ENCODE measurements around the gene TRAM2.
A peak's percentile ranks its signal among the peaks of the same experiment; 100 is the strongest.

The TRAM2 gene

GRCh38 chr6:52553158-52553557 is 23.7 kb downstream of the TRAM2 start:
- H3K27me3 Mint-ChIP-seq, result no peaks in the 10 kb centered on the region
- H3K27ac Mint-ChIP-seq, result peak overlapping the region; percentile 51 to 64
- no peaks in the 10 kb centered on the region for H3K9me3 Mint-ChIP-seq
- DNase-seq, result no peak
- no peak overlapping the region for H3K4me3 Mint-ChIP-seq
- peaks cover 39 to 59% of the 10 kb centered on the region in 2 donors for H3K4me1 Mint-ChIP-seq (ENCODE audit: low read depth in 2 of 2)
- peaks cover 5% of the 10 kb centered on the region for H3K36me3 Mint-ChIP-seq (ENCODE audit: insufficient read depth)
- ATAC-seq (replicated peaks), result no peak

- no peak for ATAC-seq (replicated peaks)
These were observed 24.6 kb downstream of the TRAM2 start for GRCh38 chr6:52552278-52552643.

GRCh38 chr6:52551483-52552277 is 25.2 kb downstream of the TRAM2 start:
- Mint-ChIP-seq H3K27me3 (no peaks in the 10 kb centered on the region), H3K9me3 (no peaks in the 10 kb centered on the region), H3K27ac (peak overlapping the region; percentile 51 to 64), H3K36me3 (ENCODE audit: insufficient read depth) (peaks cover 3% of the 10 kb centered on the region), H3K4me3 (no peak overlapping the region), H3K4me1 (ENCODE audit: low read depth in 2 of 2) (peaks cover 47 to 63% of the 10 kb centered on the region in 2 donors)
- no peak for ATAC-seq (replicated peaks)
- no peak for DNase-seq

More at GRCh38 chr6:52552278-52552643, 24.6 kb downstream of the TRAM2 start:
- Mint-ChIP-seq H3K9me3 (no peaks in the 10 kb centered on the region), H3K4me3 (no peak overlapping the region), H3K27me3 (no peaks in the 10 kb centered on the region), H3K4me1 (ENCODE audit: low read depth in 2 of 2) (peaks cover 43 to 59% of the 10 kb centered on the region in 2 donors), H3K36me3 (ENCODE audit: insufficient read depth) (peaks cover 5% of the 10 kb centered on the region), H3K27ac (peak overlapping the region; percentile 51 to 64)
- DNase-seq, result no peak

GRCh38 chr6:52550870-52551269 is 26.0 kb downstream of the TRAM2 start:
- H3K4me3 Mint-ChIP-seq, result no peak overlapping the region
- no peak overlapping the region for H3K27ac Mint-ChIP-seq
- H3K36me3 Mint-ChIP-seq (ENCODE audit: insufficient read depth), result peaks cover 1% of the 10 kb centered on the region
- H3K9me3 Mint-ChIP-seq, result no peaks in the 10 kb centered on the region
- no peak for DNase-seq
- no peaks in the 10 kb centered on the region for H3K27me3 Mint-ChIP-seq
- no peak for ATAC-seq (replicated peaks)
- H3K4me1 Mint-ChIP-seq (ENCODE audit: low read depth in 2 of 2), result peaks cover 52 to 69% of the 10 kb centered on the region in 2 donors

- H3K9me3 Mint-ChIP-seq, result no peaks in the 10 kb centered on the region
- peaks cover 2% of the 10 kb centered on the region for H3K36me3 Mint-ChIP-seq (ENCODE audit: insufficient read depth)
- H3K4me3 Mint-ChIP-seq, result no peak overlapping the region
- DNase-seq, result no peak
- H3K27me3 Mint-ChIP-seq, result no peaks in the 10 kb centered on the region
- no peak overlapping the region for H3K27ac Mint-ChIP-seq
- no peak for ATAC-seq (replicated peaks)
- peaks cover 52 to 73% of the 10 kb centered on the region in 2 donors for H3K4me1 Mint-ChIP-seq (ENCODE audit: low read depth in 2 of 2)
These were observed 26.8 kb downstream of the TRAM2 start for GRCh38 chr6:52550014-52550575.

GRCh38 chr6:52549428-52549827 is 27.4 kb downstream of the TRAM2 start:
- H3K27me3 Mint-ChIP-seq, result no peaks in the 10 kb centered on the region
- no peak for ATAC-seq (replicated peaks)

DNA sequence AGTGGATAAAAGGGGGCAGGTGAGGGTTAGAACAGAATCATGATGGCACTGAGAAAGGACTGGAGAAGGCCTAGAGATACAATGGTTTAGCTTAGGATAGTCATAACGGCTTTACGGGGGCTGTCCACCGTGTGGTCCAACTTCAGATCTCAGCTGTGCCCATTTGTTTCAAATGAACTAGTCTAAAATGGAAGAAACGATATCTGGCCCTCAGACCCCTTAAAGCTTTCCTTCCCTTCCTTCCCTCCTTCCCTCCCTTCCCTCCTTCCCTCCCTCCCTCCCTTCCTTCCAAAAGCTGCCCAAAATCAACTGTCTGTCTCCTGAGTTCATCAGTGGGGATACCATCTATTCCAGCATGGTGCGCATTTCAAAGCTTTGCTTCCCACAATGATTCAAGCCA is 27.9 kb downstream of the TRAM2 start:
- no peak overlapping the region for H3K4me3 Mint-ChIP-seq
- no peak overlapping the region for H3K27ac Mint-ChIP-seq
- H3K36me3 Mint-ChIP-seq (ENCODE audit: insufficient read depth), result peaks cover 2% of the 10 kb centered on the region
- ATAC-seq (replicated peaks) (no peak), DNase-seq (no peak)
- H3K9me3 Mint-ChIP-seq, result no peaks in the 10 kb centered on the region
- no peaks in the 10 kb centered on the region for H3K27me3 Mint-ChIP-seq
- H3K4me1 Mint-ChIP-seq (ENCODE audit: low read depth in 2 of 2), result peaks cover 57 to 82% of the 10 kb centered on the region in 2 donors

More at GRCh38 chr6:52549428-52549827, 27.4 kb downstream of the TRAM2 start:
- Mint-ChIP-seq H3K4me3 (no peak overlapping the region), H3K4me1 (ENCODE audit: low read depth in 2 of 2) (peaks cover 54 to 79% of the 10 kb centered on the region in 2 donors), H3K36me3 (ENCODE audit: insufficient read depth) (peaks cover 2% of the 10 kb centered on the region), H3K9me3 (no peaks in the 10 kb centered on the region), H3K27ac (no peak overlapping the region)
- DNase-seq, result no peak

- no peak overlapping the region for H3K4me3 Mint-ChIP-seq
- H3K9me3 Mint-ChIP-seq, result no peaks in the 10 kb centered on the region
- ATAC-seq (replicated peaks) (no peak), DNase-seq (no peak)
- peaks cover 54 to 82% of the 10 kb centered on the region in 2 donors for H3K4me1 Mint-ChIP-seq (ENCODE audit: low read depth in 2 of 2)
- peaks cover 4% of the 10 kb centered on the region for H3K36me3 Mint-ChIP-seq (ENCODE audit: insufficient read depth)
- H3K27ac Mint-ChIP-seq, result peak overlapping the region in 1 of 2 donors; percentile 29
- H3K27me3 Mint-ChIP-seq, result no peaks in the 10 kb centered on the region
These were observed 28.5 kb downstream of the TRAM2 start for GRCh38 chr6:52548353-52548713.

GRCh38 chr6:52547647-52548352 is 29.1 kb downstream of the TRAM2 start:
- ATAC-seq (replicated peaks) (no peak), DNase-seq (no peak)
- Mint-ChIP-seq H3K36me3 (ENCODE audit: insufficient read depth) (peaks cover 6% of the 10 kb centered on the region), H3K4me1 (ENCODE audit: low read depth in 2 of 2) (peaks cover 50 to 77% of the 10 kb centered on the region in 2 donors), H3K9me3 (no peaks in the 10 kb centered on the region), H3K27me3 (no peaks in the 10 kb centered on the region), H3K4me3 (no peak overlapping the region), H3K27ac (peak overlapping the region in 1 of 2 donors; percentile 29)

GRCh38 chr6:52546678-52547077 is 30.2 kb downstream of the TRAM2 start:
- DNase-seq (no peak), ATAC-seq (replicated peaks) (no peak)
- Mint-ChIP-seq H3K4me1 (ENCODE audit: low read depth in 2 of 2) (peaks cover 41 to 68% of the 10 kb centered on the region in 2 donors), H3K27ac (peak overlapping the region in 1 of 2 donors; percentile 12), H3K9me3 (no peaks in the 10 kb centered on the region), H3K27me3 (no peaks in the 10 kb centered on the region), H3K4me3 (no peak overlapping the region), H3K36me3 (ENCODE audit: insufficient read depth) (peaks cover 6% of the 10 kb centered on the region)

DNA sequence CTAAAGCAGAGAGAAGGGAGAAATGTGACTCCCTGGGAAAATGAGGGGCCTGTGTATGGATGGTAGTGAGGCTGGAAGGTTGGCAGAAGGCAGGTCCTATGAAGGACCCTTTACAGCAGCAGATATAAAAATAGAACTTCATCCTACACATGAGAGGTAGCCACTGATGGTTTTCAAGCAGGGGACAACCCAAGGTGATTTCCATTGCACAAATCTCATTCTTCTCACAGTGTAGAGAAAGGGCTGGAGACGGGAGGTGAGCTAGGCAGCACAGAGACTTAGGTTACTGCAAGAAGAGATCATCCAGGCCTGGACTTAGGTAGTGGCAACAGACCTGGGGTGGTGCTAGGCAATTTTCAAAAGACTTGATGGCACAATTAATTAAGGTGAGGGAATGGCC is 30.7 kb downstream of the TRAM2 start:
- Mint-ChIP-seq H3K4me3 (no peak overlapping the region), H3K9me3 (no peaks in the 10 kb centered on the region), H3K27ac (peak overlapping the region; percentile 8 to 12), H3K4me1 (ENCODE audit: low read depth in 2 of 2) (peaks cover 40 to 63% of the 10 kb centered on the region in 2 donors), H3K27me3 (no peaks in the 10 kb centered on the region), H3K36me3 (ENCODE audit: insufficient read depth) (peaks cover 6% of the 10 kb centered on the region)
- no peak for DNase-seq
- ATAC-seq (replicated peaks), result no peak

DNA sequence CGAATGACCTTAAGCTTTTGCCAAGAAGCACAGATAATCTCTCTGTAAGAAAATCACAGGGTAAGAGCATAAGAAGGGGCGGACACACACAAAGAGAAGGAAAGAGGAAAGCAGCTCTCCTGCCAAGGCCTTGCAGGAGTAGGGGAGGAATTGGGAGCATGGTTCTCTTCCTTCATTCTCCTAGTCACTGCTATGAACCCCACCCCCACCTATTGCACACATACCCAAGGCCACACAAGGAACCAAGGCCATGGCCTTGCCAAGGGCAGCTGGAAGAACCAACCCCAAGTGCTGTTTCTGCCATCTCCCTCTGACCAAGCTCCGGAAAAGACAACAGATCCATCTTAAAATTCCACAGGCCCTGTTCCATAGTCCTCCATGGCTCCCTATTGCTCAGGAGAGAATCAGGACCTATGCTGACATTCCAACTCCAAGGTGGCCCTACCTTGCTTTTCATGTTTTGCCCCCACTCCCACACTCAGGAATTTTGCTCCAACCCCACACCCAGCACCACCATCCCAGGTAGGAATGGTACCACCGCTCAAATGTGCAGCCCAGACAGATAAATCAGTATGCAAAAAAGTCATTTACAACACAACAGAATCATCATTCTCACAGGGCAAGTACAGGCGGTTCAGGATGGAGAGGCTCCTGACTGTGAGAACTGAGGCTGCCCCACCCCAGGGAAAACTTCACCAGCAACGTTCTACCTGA is 31.3 kb downstream of the TRAM2 start:
- no peak overlapping the region for H3K4me3 Mint-ChIP-seq
- H3K27me3 Mint-ChIP-seq, result no peaks in the 10 kb centered on the region
- ATAC-seq (replicated peaks) (no peak), DNase-seq (no peak)
- H3K9me3 Mint-ChIP-seq, result no peaks in the 10 kb centered on the region
- H3K36me3 Mint-ChIP-seq (ENCODE audit: insufficient read depth), result peaks cover 6% of the 10 kb centered on the region
- peak overlapping the region; percentile 8 to 12 for H3K27ac Mint-ChIP-seq
- peaks cover 36 to 58% of the 10 kb centered on the region in 2 donors for H3K4me1 Mint-ChIP-seq (ENCODE audit: low read depth in 2 of 2)
